GM23338 (cell line): ENCODE results near the gene ACTL6B.
A peak's percentile ranks its signal among the peaks of the same experiment; 100 is the strongest.

Experiments used
- CREB1 ChIP-seq: fragments of 250-450 bp; sonication (Bioruptor Pico); IDR thresholded peaks from 2 replicates; pipeline ENCODE4 v1.5.0; 2020; ENCODE audit warnings: low read depth, mild to moderate bottlenecking, moderate library complexity
- EZH2 ChIP-seq: fragments of 200-600 bp; sonication (generic); IDR thresholded peaks from one replicate; pipeline ENCODE4 v1.8.0; 2017; ENCODE audit warnings: antibody characterized with exemption, mild to moderate bottlenecking, low read depth; ENCODE audit not compliant: unreplicated experiment
- EZH2phosphoT487 ChIP-seq: fragments of 200-600 bp; sonication (generic); IDR thresholded peaks from one replicate; pipeline ENCODE4 v1.8.1; 2018; ENCODE audit warnings: antibody characterized with exemption; ENCODE audit not compliant: unreplicated experiment
- JUNB ChIP-seq: IDR thresholded peaks from one replicate; pipeline ENCODE4 v1.6.1; 2016; ENCODE audit warnings: antibody characterized with exemption; ENCODE audit not compliant: unreplicated experiment
- NANOG ChIP-seq: IDR thresholded peaks from 2 replicates; pipeline ENCODE4 v1.6.1; 2016; ENCODE audit warnings: antibody characterized with exemption, borderline replicate concordance
- POLR2AphosphoS5 ChIP-seq: IDR thresholded peaks from 2 replicates; pipeline ENCODE4 v1.6.1; 2016; ENCODE audit warnings: antibody characterized with exemption, low read depth
- STAT1 ChIP-seq: IDR thresholded peaks from one replicate; pipeline ENCODE4 v1.6.1; 2016; ENCODE audit warnings: antibody characterized with exemption; ENCODE audit not compliant: unreplicated experiment
- ZNF114 ChIP-seq: fragments of 250-450 bp; sonication (Bioruptor Pico); IDR thresholded peaks from 2 replicates; pipeline ENCODE4 v1.5.0; 2020; ENCODE audit warnings: mild to moderate bottlenecking, moderate library complexity
- ZNF331 ChIP-seq: fragments of 250-450 bp; sonication (Bioruptor Pico); IDR thresholded peaks from 2 replicates; pipeline ENCODE4 v1.5.0; 2020; ENCODE audit warnings: low read depth, mild to moderate bottlenecking, moderate library complexity
- TF ChIP-seq, protein P1 (sequence below), 2 experiments: fragments of 200-600 bp in 1 of 2; sonication (generic) in 1 of 2; conservative IDR thresholded peaks; 2 replicates each; pipeline versions ENCODE4 v1.5.1 to v1.6.1; 2016 to 2017; ENCODE audit warnings: antibody characterized with exemption in 2 of 2, low read depth in 2 of 2, mild to moderate bottlenecking in 2 of 2, moderate library complexity in 1 of 2
- TF ChIP-seq, protein P2 (sequence below): IDR thresholded peaks from one replicate; pipeline ENCODE4 v1.6.1; 2018; ENCODE audit warnings: antibody characterized with exemption; ENCODE audit not compliant: unreplicated experiment
- TF ChIP-seq, protein P3 (sequence below): IDR thresholded peaks from 2 replicates; pipeline ENCODE4 v1.6.1; 2016; ENCODE audit warnings: antibody characterized with exemption

DNA sequence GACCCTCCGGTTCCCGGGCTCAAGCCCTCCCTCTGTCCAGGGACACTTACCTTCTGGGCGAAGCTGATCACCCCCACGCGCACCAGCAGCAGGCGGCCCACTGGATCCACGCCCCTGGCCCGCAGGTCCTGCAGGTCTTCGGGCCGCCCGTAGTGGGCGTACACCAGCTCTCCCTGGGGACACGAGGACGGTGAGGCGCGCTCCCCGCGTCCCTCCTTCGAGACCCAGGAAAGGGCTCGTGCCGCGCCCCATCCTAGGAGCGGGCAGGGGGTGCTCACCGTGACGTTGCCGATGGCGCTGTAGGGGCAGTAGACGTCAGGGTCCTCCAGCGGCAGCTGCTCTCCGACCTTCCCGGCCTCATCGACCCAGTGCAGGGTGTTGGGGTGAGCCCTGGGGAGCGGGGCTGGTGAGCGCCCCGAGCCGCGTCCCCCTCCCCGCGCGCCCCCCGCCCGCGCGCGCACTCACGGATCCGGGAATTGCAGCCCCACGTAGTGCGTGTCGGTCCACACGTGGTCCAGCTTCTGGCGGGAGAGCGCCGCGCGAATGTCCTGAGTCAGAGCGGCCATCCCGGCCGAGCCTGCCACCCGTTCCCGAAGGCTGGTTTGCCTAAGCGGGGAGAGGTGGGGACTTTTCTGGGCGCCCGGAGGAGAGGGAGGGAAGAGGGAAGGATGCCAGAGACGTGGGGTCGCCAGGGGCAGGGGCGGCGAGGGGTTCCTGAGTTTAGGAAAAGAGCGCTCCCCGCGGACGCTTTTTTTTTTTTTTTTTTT lies 23.1 kb downstream of the ACTL6B start:
- TF ChIP-seq, protein P1, sequence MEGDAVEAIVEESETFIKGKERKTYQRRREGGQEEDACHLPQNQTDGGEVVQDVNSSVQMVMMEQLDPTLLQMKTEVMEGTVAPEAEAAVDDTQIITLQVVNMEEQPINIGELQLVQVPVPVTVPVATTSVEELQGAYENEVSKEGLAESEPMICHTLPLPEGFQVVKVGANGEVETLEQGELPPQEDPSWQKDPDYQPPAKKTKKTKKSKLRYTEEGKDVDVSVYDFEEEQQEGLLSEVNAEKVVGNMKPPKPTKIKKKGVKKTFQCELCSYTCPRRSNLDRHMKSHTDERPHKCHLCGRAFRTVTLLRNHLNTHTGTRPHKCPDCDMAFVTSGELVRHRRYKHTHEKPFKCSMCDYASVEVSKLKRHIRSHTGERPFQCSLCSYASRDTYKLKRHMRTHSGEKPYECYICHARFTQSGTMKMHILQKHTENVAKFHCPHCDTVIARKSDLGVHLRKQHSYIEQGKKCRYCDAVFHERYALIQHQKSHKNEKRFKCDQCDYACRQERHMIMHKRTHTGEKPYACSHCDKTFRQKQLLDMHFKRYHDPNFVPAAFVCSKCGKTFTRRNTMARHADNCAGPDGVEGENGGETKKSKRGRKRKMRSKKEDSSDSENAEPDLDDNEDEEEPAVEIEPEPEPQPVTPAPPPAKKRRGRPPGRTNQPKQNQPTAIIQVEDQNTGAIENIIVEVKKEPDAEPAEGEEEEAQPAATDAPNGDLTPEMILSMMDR (conservative IDR thresholded peaks at IDR 0.05; ENCODE audit: low read depth in 2 of 2): peak; percentile 45 to 61
- TF ChIP-seq POLR2AphosphoS5 (peak; percentile 66), ZNF114 (no peak), EZH2phosphoT487 (no peak), EZH2 (no peak), JUNB (no peak), CREB1 (CRISPR knock-in tag) (peak; percentile 61), NANOG (no peak), ZNF331 (CRISPR knock-in tag) (no peak), STAT1 (no peak)
- TF ChIP-seq, protein P2, sequence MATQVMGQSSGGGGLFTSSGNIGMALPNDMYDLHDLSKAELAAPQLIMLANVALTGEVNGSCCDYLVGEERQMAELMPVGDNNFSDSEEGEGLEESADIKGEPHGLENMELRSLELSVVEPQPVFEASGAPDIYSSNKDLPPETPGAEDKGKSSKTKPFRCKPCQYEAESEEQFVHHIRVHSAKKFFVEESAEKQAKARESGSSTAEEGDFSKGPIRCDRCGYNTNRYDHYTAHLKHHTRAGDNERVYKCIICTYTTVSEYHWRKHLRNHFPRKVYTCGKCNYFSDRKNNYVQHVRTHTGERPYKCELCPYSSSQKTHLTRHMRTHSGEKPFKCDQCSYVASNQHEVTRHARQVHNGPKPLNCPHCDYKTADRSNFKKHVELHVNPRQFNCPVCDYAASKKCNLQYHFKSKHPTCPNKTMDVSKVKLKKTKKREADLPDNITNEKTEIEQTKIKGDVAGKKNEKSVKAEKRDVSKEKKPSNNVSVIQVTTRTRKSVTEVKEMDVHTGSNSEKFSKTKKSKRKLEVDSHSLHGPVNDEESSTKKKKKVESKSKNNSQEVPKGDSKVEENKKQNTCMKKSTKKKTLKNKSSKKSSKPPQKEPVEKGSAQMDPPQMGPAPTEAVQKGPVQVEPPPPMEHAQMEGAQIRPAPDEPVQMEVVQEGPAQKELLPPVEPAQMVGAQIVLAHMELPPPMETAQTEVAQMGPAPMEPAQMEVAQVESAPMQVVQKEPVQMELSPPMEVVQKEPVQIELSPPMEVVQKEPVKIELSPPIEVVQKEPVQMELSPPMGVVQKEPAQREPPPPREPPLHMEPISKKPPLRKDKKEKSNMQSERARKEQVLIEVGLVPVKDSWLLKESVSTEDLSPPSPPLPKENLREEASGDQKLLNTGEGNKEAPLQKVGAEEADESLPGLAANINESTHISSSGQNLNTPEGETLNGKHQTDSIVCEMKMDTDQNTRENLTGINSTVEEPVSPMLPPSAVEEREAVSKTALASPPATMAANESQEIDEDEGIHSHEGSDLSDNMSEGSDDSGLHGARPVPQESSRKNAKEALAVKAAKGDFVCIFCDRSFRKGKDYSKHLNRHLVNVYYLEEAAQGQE: no peak
- TF ChIP-seq, protein P3, sequence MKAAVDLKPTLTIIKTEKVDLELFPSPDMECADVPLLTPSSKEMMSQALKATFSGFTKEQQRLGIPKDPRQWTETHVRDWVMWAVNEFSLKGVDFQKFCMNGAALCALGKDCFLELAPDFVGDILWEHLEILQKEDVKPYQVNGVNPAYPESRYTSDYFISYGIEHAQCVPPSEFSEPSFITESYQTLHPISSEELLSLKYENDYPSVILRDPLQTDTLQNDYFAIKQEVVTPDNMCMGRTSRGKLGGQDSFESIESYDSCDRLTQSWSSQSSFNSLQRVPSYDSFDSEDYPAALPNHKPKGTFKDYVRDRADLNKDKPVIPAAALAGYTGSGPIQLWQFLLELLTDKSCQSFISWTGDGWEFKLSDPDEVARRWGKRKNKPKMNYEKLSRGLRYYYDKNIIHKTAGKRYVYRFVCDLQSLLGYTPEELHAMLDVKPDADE: no peak
